NCI-H1092 treated with DMSO at 0.1 percent for 48 hours (cell line): ENCODE data around the gene ARHGAP10.
A peak's percentile ranks its signal among the peaks of the same experiment; 100 is the strongest.

Source experiments
- DNase-seq: peaks from one replicate; lab custom pipeline; 2025; lab: John Stamatoyannopoulos, UW

Gene ARHGAP10, protein sequence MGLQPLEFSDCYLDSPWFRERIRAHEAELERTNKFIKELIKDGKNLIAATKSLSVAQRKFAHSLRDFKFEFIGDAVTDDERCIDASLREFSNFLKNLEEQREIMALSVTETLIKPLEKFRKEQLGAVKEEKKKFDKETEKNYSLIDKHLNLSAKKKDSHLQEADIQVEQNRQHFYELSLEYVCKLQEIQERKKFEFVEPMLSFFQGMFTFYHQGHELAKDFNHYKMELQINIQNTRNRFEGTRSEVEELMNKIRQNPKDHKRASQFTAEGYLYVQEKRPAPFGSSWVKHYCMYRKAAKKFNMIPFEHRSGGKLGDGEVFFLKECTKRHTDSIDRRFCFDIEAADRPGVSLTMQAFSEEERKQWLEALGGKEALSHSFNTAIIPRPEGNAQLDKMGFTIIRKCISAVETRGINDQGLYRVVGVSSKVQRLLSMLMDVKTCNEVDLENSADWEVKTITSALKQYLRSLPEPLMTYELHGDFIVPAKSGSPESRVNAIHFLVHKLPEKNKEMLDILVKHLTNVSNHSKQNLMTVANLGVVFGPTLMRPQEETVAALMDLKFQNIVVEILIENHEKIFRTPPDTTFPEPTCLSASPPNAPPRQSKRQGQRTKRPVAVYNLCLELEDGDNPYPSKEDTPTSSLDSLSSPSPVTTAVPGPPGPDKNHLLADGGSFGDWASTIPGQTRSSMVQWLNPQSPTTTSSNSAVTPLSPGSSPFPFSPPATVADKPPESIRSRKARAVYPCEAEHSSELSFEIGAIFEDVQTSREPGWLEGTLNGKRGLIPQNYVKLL

DNA sequence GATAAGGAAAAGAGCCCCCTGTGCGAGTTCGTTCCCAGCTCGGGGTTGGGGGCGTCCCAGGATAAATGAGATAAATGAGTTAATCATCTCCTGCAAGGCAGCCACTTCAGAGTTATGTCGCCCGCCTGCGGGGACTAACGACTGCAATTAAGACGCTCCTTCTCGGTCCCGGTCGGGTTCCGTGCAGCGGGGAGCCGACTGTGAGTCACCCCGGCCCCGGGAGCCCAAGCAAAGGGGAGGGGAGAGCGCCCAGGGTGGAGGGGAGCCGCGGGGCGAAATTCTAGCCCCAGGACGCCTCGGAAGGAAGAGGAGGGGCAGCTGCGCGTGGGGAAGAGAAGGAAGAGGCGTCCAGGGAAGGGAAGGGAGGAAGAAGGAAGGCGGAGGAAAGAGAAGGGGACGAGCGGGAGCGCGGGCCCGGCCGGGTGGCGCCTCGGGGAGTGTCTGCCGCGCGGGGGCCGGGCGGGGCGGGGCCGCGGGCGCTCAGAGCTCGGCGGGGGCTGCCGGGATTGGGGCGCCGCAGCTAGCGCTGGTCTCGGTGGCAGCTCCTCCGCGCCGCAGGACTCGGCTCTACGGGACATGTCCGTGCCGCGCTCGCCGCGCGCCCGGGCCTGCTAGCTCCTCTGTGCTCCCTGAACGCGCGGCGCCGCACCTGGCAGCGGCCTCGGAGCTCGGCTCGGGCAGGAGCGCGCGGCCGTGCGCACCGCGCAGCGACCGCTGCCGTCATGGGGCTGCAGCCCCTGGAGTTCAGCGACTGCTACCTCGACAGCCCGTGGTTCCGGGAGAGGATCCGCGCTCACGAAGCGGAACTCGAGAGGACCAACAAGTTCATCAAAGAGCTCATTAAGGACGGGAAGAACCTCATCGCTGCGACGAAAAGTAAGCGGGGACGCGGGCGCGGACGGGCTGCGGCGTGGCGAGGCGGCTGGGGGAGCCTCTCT, at the start of gene ARHGAP10:
Gene ARHGAP10 (plus strand): TSS at position 509 of the 938 bp plus-strand sequence. CDS start 214 bp downstream, at position 723.
- peak; percentile 32 for DNase-seq

DNA sequence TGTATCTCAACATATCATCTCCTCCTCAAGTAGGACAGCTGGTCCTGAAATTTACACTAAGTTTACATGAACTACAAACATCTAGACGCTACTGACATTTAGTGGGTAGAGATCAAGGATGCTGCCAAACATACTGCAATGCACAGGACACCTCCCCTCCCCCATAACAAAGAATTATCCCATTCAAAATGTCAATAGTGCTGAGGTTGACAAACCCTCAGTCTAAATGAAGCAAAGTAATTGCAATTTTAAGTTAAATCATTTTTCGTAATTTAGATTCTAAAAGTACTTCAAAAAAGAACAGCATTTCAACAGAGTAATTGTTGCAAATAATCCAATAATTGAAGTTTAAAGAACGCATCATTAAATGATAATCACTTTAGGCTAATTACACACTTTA, 49.1 kb upstream of the ARHGAP10 start:
- DNase-seq = no peak

DNA sequence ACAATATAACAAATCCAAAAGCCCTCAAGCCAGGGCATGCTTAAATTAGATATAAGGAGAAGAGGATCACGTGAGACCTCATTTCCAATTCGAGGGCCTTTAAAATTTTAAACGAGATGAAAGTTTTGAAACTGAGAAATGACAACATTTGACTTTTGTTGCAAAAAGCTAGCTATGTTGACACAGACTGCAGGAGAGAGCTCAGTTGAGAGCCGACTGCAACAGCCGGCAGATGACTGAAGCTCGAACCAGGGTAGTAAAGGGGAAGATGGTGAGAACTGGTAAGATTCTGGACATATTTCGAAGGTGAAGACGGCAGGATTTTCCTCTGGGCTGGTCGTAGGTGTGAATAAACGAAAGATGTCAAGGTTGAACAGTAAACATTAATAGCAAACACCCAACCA, 48.7 kb upstream of the ARHGAP10 start:
- DNase-seq = peak; percentile 27

DNA sequence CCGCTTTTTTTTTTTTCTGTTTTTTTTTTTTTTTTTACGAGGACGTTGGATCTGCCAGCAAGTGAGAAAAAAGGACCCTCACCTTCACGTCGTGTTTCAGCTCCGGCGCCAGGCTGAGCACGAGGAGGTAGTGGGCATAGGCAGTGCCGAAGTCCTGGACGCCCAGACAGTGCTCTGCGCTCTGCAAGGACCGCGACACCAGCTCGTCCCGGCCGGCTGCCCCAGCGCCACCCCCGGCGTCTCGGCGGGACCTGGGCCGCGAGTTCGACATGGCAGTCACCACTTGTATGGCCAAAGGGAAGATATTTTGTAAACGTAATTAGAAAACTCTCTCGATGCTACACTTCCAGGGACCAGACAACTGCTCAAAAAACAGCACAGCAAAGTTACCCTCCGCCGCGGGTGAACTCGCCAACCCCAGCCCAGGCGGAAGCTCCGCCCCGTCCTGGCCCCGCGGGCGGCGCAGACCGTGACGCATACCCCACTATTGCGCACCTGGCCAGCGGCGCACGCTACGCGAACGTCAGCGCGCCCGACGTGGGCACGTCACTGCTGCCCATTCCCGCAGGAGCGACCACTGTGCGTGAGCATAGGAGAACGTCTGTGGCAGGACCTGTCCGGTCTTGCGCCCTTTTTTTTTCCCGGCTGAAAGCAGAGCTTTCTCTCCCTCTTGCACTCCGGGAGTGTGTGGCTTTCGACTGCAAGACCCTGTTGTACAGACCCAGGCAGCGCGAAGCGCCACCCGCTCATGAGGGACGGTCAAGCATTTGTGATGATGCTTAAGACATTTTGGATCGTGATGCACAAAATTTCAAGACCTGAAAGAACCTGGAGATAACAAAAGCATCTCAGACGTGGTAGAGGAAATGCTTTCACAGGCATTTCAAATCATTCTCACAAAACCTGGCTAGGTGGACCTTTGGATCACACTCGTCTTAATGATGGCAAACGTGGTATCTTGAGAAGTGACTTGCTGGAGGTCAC, 47.9 kb upstream of the ARHGAP10 start, which contains the start of gene PRMT9:
Gene PRMT9 (minus strand): TSS at position 447 of the 984 bp plus-strand sequence. CDS start 176 bp downstream, at position 271.
- peak; percentile 82 for DNase-seq

DNA sequence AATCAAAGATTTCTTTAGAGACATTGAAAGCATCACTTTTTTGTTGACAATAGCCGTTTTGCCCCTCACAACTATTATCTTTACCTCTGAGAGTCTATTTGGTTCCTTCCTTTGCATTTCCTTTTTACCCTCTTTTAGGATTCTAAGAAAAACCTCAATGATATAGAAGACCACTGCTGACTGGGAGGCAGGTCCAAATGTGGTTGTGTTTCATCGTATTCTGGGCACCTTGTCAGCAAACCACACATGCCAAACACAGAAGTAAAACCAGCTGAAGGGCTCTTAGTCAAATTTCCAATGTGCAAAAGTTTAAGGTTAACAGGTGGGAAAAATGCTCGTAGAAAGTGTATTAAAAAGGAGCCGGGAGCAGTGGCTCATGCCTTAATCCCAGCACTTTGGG, 42.8 kb upstream of the ARHGAP10 start:
- no peak for DNase-seq

DNA sequence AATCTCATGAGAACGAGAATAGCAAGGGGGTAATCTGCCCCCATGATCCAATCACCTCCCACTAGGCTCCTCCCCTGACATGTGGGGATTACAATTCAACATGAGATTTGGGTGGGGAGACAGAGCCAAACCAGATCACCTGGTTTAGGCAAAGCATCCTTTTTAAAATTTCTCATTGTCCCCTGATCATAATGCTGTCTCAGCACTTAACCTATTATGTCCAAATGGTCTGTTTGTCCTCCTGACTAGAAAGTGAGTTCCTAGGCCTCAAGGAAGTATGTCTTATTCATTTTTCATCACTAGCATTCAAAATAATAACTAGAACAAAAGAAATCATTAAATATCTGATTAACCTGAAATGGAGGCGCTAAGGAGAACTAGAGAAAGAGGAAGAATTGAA, 40.1 kb upstream of the ARHGAP10 start:
- DNase-seq = no peak

DNA sequence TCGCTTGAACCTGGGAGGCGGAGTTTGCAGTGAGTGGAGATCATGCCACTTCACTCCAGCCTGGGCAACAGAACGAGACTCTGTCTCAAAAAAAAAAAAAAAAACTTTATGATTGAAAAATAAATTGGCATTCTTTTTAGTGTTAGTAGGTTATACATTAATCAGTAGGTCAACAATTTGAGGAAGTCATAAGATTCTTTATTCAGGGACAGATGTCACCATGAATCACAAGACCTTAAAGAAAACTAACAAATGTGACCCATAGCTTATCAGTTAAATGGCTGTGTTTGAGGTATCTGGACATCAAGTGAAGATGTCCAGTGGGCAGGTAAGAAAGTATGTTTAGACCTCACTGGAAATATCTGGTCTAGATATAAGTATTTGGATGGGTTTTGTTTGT, 38.7 kb upstream of the ARHGAP10 start:
- no peak for DNase-seq

DNA sequence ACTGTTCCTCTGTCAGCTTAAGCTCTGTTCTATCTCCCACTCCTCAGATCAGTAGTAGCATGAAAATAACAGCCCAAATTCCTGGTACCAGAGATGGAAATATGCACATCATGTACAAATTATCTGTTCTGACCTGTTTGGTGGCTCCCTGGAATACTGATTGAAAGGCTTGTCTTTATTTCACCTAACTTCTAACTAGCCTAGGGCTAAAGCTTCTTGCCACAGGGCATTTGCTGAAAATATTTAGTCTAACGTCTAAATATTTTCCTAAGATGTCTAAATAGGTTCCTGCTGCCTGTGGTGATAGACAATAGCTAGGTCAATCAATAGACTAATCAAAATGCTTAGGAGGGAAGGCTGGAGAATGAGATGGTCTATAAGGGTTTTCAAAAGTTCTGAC, 35.0 kb upstream of the ARHGAP10 start:
- DNase-seq = no peak

DNA sequence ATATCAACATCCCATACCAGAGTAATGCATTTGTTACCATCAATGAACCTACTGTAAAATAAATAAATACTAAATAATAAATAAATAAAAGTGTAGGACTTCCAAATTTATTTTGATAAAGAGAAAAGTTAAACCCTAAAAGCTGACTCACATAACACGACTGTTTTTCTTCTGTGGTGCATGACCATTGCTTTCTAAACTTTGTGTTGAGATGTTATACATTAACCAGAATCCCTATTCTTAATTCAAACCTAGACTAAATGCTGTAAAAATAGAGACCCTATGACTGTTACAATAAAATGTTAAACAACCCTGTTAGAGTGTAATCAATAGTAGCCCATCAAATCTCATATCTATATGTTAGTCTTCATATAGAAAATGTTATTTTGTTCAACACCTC, 27.0 kb upstream of the ARHGAP10 start:
- DNase-seq = no peak

DNA sequence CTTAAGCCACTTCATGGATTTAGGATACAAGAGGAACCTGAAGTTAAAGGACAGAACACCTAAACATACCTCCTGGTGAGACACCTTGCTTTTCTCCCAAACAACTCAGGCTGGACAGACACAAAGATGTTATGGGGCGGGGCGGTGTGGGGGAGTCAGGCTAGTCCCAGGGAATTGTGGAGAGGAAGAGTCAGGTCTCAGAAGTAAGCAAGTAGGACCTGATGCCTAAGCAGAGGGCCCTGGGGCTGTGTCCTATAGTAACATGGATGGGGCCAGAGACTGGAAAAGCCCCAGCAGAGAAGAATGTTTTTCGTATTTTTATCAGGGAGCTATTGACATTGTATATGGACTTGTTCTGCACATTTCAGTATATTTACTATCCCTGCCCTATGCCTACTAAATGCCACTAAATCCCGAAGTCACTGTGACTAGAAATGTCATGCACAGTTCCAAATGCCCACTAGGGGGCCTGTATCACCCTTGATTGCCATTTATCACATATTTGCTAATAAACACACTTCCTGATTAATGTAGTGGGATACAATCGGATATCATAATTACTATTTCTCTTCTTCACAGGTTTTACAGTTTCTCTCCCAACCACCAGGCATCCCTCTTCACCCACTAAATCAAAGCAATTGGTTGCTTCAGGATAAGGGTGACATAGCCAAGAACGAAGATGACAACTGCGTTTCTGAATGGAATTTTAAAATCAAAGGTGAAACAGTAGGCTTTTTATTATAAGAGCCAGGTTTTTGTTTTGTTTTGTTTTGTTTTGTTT, 23.8 kb upstream of the ARHGAP10 start:
- DNase-seq = peak; percentile 42

DNA sequence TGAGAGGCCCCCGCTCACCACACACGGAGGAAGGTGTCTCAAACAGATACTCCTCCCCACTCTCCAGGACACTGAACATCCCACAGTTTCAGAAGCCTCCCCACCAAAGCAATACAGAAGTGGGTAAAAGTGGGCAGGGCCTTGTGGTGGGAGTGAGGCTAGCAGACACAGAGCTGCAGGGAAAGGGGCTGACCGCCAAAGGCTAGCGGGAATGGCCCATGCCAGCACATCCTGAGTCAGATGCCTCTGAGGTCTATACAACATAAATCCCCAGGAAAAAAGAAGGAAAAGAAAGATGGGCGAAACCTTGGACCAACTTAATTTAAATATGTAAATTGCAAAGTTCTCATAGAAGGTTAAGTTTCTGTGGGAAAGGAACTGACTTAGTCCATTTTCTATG, 21.9 kb upstream of the ARHGAP10 start:
- no peak for DNase-seq

DNA sequence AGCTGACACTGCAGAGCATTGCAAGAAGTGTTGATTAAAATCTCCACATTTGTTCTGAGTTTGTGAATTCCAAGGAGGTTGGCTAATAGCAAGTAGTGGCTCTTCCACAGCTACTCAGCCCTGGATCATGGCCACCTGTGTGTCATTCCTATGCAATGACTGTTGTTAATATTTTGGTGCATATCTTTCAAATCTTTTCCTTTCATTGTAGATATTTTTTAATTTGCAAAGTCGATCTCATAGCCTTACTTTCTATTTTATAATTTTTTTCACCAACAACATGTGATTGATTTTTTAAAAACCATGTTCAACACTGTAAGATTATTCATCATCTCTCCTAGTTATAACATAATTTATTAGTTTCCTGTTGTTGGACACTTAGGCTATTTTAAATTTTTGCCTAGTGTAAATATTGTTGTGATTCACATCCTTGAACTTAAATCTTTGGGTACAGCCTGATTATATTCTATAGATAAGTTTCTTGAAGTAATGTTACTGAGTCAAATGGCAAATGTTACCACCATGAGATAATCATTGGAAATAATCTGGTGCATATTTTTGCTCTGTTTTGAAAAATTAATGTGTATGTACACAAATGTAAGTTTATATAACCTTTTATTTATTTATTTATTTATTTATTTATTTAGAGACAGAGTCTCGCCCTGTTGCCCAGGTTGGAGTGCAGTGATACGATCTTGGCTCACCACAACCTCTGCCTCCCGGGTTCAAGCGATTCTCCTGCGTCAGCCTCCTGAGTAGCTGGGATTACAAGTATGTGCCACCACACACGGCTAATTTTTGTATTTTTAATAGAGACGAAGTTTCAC, 17.1 kb upstream of the ARHGAP10 start:
- DNase-seq = no peak

DNA sequence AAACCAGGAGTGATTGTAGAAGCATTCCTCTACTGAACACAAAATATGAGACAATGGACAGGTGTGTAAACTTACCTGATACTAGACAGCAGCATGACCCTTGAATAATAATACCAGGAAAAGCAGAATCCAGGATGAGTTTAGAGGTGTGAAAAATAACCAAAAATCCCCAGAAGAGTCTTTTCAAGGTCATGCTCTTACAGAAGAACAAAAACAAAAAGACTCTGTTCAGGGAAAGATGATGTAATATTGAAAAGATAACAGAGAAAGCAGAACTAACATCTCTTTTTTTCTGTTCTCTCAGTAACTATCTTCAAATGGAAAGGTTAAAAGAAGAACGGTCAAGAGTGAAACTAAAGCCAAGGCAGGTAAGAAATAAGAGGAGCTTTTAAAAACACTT, 14.0 kb upstream of the ARHGAP10 start:
- no peak for DNase-seq

DNA sequence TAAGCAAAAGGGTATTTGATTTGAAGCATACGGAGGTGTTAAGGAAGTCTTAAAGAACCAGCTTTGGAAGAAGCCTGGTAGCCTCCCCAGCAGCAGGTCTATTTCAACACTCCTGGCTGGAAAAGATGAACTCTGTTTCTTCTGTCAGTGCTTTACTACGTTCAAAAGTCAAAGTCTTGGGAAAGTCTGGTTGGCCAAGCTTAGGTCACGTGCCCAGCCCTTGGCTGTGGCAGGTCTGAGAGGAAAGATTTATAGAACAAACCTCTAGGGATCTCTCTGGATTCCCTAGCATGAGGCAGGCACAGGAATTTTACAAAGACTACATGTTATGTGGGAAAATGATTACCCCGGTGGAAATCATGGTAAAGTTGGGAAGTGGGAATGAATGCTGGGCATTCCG, 8.6 kb upstream of the ARHGAP10 start:
- no peak for DNase-seq

DNA sequence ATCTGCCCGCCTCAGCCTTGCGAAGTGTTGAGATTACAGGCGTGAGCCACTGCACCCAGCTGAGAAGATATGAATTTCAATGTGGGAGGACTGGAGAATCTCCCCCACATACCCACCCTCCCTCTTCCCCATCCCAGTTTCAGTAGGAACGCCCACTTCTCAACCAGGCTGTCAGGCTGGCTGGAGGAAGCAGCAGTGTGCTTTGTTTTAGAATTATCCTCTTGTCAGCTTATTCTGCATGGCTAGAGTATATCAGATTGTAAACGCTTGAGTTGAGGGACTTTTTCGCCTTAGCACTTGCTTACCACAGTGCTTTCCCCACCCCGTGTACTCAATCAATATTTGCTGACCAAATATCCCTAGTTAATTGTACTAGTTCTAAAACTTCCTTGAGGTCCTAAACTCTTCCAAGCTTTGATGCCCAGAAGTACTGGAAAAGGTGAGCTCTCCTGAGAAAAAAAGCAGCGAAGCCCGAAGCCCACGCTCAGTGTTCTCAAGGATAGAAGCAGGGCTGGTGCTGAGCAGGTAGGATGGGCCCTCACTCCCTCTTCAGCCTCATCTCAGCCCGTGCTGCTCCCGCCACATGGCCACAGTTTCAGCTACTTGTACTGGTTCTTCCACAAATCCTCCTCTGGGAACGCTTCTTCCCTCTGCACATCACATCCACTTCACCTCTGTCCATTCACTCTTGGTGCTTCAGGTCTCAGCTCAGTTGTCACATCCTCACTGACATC, 7.3 kb upstream of the ARHGAP10 start:
- DNase-seq = no peak

DNA sequence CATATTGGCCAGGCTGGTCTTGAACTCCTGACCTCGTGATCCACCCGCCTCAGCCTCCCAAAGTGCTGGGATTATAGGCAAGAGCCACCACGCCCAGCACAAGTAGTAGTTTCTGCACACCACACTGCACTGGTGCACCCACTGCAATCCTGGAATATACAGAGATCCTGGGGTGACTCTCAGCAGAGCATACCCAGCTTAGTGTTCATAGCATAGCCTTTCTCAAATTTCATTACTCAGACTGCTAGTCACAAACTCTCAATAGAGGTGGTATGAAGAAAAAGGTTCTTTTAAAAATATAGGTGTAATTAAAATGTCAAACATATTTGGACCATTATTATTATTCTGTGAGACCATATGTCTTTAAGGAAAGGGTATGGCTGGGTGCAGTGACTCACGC, 6.2 kb upstream of the ARHGAP10 start:
- DNase-seq = no peak

DNA sequence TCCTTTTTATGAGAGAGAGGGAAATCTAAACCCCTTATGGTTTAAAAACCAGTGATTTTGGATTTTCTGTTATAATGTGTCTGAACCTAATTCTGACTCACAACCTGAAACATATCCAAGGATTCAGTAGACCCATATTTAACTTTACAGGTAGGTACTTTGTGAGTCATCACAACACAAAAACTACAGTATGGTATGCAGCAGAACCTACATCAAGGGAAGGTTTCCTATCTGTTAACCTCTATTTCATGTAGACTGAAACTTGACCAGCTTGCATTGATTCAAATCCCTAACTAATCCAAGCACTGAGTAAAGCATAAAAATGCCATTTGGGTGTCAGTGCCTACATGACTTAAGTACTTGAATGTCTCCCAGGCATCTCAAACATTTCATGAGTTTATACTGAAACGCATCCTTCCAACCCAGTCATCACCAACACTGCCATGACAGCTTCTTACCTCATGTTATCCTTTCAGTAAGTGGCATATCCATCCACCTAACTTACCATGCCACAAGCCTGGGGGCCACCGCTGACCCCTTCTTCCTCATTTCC, 4.3 kb upstream of the ARHGAP10 start:
- DNase-seq = no peak

DNA sequence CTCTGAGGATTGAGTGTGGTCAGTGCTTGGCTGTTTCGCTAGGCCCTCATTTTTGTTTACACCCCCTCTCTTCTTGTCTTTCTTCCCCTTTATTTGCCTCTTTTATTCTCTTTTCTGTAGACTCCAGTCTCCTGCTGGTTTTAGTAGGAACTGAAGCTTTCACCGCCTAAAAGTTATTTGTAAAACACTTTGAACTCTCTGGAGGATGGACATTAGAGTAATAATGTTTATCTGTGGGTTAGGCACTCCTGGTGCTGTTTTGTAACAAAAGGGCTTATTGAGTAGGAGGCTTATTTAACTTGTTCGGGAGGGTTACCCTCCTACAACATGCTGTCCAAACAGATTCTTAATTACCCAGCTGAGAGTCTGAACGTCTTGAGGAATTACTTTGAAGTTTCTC, 1.6 kb upstream of the ARHGAP10 start:
- no peak for DNase-seq
